ENCODE data around the gene TM2D3. TPM values are rescaled to one million over a fixed set of nuclear protein-coding genes. Genes with fewer than 3 reads are reported as not detected.

TM2D3 gene
- total and polyA plus RNA-seq, 2 donors: 52.0 to 57.0 TPM

DNA sequence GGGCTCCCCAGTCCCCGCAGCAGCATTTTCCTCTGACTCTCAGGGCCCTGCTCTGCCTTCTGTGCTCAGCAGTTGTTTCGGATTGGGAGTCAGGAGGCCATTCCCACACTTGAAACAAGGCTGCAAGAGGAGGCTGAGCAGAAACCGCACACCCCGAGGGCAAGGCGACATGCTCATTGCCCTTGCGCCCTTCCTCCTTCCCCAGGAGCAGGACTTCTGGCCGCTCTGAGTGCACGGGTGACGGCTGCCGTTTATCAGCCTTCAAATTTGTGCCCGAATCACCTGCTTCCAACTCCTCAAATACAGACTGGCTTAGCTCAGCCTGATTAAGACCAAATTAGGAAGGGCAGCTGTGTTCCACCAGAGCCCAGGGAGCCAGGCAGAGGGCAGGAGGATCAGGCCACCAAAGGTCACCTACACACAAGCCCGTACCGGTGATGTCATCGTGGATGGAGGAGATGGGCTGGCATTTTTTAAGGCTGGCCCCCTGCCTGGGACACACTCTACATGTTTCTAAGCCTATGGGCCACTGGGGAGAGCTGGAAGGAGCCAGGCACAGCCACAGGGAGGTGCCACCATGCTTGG, 38.1 kb downstream of the TM2D3 start:
- H3K27ac ChIP-seq (ENCODE audit: low read depth): no peak overlapping the region
- 87% methylated on average over 14 of the region's 14 CpGs for WGBS
- no peaks in the 10 kb centered on the region for H3K36me3 ChIP-seq (ENCODE audit: insufficient read depth)
- H3K4me1 ChIP-seq (ENCODE audit: insufficient read depth): no peaks in the 10 kb centered on the region
- no peak for DNase-seq (ENCODE audit: extremely low spot score)
- H3K4me3 ChIP-seq (ENCODE audit: low read depth, low read length): no peak overlapping the region

DNA sequence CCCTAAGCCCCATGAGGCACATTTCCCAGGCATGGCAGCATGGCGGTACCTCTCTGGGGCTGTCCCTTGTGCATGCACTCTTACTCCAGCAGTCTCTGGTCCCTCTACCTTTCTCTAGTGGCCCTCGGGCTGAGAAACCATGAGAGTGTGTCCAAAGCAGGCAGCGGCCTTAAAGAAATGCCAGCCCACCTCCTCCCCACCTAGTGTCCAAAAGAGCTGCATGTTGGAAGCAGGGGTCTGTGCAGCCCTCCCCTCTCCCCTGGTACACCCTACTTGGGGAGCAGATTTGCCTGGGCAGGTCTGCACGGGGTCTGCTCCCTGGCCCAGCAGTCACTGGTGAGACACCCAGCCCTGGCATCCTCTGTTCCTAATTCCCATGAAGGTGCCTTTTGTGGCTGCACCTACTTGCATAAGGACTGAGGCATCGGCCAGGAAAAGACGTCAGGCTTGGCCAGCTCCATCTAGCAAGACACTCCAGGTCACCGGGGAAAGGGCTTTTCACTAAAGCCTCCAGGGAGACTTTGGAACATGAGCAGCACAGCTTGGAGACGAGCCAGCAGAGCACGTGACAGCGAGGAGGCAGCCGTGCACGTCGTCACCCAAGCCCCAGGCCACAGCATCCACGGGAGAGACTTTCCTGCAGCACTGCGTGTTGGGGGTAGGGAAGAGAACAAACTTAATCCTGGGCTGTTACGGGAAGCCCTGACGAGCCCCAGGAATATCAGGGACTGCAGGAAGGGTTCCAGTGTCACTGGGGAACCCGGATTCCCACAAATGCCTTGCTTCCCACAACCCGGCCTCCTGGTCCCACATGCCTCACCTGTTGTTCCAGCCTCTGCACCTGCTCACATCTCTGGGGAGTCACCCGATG, 38.8 kb downstream of the TM2D3 start:
- Histone ChIP-seq H3K27ac (ENCODE audit: low read depth) (no peak overlapping the region), H3K4me3 (ENCODE audit: low read depth, low read length) (no peak overlapping the region), H3K36me3 (ENCODE audit: insufficient read depth) (no peaks in the 10 kb centered on the region), H3K4me1 (ENCODE audit: insufficient read depth) (no peaks in the 10 kb centered on the region)
- peak; percentile 48 for DNase-seq (ENCODE audit: extremely low spot score)
- 34% methylated on average over 20 of the region's 20 CpGs for WGBS

DNA sequence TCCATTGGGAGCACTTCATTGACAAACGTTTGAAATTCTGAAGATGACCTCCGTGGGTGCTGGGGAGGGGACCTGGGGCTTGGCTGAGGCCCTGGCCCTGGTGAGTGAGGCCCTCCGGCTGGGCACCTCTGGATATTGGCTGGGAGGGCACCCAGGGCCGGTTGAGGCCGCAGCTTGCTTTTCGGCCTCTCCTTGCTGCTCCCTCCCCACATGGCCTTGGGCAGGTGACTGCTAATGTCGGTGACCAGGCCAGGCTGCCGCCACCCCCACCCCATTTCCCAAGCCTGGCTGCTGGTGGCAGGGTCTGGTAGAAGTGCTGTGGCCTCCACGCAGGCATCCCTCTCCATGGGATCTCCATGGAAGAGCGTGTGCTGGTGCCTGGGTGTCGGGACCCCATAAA, 39.5 kb downstream of the TM2D3 start:
- Histone ChIP-seq H3K4me3 (ENCODE audit: low read depth, low read length) (no peak overlapping the region), H3K36me3 (ENCODE audit: insufficient read depth) (no peaks in the 10 kb centered on the region), H3K27ac (ENCODE audit: low read depth) (no peak overlapping the region), H3K4me1 (ENCODE audit: insufficient read depth) (no peaks in the 10 kb centered on the region)
- DNase-seq (ENCODE audit: extremely low spot score): no peak
- 92% methylated on average over 11 of the region's 11 CpGs for WGBS

DNA sequence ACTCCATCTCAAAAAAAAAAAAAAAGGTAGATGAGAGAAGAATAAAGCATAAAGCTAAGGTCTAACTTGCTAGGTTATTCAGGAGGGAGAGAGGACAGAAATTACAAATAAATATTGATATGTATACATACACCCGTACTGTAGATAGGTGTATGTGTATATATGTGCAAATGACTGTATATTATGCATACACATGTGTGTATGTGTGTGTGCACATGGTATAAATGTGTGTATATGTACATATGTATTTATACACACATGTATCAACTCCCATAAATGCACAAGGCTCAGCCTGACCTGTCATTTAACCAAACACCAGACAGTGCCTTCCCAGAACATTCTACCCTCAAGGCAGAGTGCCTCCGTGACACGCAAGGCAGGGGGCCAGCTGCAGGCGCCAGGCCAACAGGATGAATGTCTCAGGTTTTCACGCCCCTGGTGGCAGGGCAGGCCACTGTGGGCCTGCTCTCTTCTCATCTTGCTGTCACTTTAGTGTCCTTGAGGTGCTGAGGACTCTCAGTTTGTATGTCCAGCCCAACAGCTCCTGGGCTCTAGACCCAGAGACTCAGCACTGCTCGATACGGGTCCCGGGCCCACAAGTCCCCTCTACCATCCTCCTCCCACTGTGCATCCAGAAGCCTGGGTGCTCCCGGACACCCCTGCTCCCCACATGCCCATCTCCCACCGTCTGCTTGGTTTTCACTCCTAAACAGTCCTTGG, 40.4 kb downstream of the TM2D3 start:
- whole genome bisulfite sequencing: 91% methylated on average over 10 of the region's 10 CpGs
- no peak overlapping the region for H3K27ac ChIP-seq (ENCODE audit: low read depth)
- H3K36me3 ChIP-seq (ENCODE audit: insufficient read depth): no peaks in the 10 kb centered on the region
- no peaks in the 10 kb centered on the region for H3K4me1 ChIP-seq (ENCODE audit: insufficient read depth)
- no peak for DNase-seq (ENCODE audit: extremely low spot score)
- H3K4me3 ChIP-seq (ENCODE audit: low read depth, low read length): no peak overlapping the region

DNA sequence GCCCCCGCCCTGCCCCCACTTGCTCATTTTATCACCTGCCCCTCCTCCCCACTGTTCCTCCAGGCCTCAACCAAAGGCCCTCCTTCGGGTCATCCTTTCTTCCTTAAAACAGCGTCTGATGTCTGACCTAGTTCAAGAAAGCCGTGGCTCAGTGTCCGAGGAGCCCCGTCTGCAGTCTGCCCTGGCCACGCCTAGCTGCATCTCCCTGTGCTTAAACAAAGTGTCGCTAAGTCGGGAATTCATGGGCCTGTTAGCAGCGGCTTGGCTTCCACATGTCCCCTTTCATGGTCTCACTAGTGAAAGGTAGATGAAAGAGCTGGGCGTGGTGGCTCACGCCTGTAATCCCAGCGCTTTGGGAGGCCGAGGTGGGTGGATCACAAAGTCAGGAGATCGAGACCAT, 41.2 kb downstream of the TM2D3 start:
- WGBS: 84% methylated on average over 15 of the region's 15 CpGs
- no peak overlapping the region for H3K4me3 ChIP-seq (ENCODE audit: low read depth, low read length)
- no peaks in the 10 kb centered on the region for H3K36me3 ChIP-seq (ENCODE audit: insufficient read depth)
- no peak overlapping the region for H3K27ac ChIP-seq (ENCODE audit: low read depth)
- no peaks in the 10 kb centered on the region for H3K4me1 ChIP-seq (ENCODE audit: insufficient read depth)
- DNase-seq (ENCODE audit: extremely low spot score): no peak

DNA sequence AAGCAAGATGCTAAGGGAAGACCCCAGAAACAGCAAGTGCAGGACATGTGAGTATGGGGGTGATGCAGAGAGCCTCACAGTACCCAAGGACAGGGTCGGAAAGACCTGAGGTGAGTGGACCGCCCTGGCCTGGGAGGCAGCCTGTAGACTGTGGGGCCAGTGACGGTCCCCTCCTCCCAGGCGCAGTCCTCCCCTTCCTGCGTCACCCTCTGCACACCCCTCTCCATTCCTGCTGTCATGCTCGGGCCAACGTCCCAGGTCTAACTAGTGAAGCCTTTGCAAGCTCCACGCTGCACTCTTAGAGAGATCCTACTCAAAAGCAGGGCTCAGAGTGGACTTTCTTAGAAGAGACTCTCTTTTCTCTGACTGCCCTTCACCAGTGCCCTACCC, 41.6 kb downstream of the TM2D3 start:
- no peaks in the 10 kb centered on the region for H3K4me1 ChIP-seq (ENCODE audit: insufficient read depth)
- H3K36me3 ChIP-seq (ENCODE audit: insufficient read depth): no peaks in the 10 kb centered on the region
- 91% methylated on average over 8 of the region's 8 CpGs for WGBS
- no peak for DNase-seq (ENCODE audit: extremely low spot score)
- H3K27ac ChIP-seq (ENCODE audit: low read depth): no peak overlapping the region
- H3K4me3 ChIP-seq (ENCODE audit: low read depth, low read length): no peak overlapping the region

DNA sequence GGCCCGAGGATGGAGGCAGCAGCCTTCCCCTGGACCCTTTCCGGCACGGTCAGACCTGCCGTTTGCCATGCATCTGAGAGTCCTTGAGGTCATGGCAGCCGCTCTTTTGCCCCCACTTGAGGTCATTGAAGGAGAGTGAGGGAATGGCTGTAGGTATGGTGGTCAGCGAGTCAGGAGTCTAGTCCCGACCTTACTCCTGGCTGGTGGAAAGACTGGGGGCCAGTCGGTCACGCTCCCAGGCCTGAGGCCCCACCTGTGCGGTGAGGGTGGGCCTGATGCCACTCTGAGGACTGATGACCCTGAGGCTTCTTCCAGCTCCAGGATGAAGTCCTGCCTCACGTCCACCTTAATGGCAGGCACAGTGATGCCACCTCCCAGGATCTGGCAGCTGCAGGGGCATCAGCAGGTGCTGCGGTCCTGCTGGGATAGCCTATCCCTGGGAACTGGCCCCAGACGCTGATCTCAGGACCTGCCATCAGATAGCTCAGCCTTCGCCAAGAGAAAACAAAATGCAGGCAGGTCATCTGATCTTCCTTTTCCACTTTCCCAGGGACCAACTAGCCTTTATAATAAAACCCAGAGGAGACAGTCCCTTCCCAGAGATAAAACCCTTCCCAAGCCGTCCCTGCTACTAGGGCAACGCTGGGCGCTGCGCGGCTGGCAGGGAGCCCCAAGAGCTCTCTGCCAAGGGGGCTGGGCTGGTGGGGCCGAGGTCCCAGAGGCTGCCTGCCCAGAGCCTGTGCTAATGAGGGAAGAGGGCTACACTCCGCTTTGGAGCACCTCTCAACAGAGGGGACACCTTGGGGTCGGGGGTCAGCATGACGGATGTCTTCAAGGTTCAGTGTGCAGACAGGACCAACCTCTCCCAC, 42.2 kb downstream of the TM2D3 start:
- H3K4me3 ChIP-seq (ENCODE audit: low read depth, low read length): no peak overlapping the region
- H3K36me3 ChIP-seq (ENCODE audit: insufficient read depth): no peaks in the 10 kb centered on the region
- no peak for DNase-seq (ENCODE audit: extremely low spot score)
- H3K4me1 ChIP-seq (ENCODE audit: insufficient read depth): no peaks in the 10 kb centered on the region
- WGBS: 86% methylated on average over 23 of the region's 23 CpGs
- H3K27ac ChIP-seq (ENCODE audit: low read depth): no peak overlapping the region

DNA sequence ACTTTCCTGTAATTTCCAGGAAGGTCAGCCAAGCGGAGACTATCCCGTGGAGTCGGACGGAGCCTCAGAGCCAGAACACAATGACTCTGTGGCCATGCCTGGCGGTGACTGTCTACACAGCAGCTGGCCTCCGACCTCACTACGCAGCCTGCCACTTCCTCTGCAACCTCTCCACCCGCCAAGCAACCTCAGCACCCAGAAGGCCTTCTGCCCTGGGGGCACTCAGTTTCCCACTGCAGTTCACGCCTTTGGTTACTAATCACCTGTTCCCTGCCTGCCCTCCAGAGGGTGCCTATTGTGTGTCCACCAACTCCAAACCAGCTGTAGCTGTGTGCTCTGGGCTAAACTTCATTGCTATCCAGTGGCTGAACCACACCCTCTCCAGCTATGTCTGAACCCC, 44.0 kb downstream of the TM2D3 start:
- no peak for DNase-seq (ENCODE audit: extremely low spot score)
- WGBS: 75% methylated on average over 9 of the region's 9 CpGs
- Histone ChIP-seq H3K4me1 (ENCODE audit: insufficient read depth) (no peaks in the 10 kb centered on the region), H3K36me3 (ENCODE audit: insufficient read depth) (no peaks in the 10 kb centered on the region), H3K4me3 (ENCODE audit: low read depth, low read length) (no peak overlapping the region), H3K27ac (ENCODE audit: low read depth) (no peak overlapping the region)

DNA sequence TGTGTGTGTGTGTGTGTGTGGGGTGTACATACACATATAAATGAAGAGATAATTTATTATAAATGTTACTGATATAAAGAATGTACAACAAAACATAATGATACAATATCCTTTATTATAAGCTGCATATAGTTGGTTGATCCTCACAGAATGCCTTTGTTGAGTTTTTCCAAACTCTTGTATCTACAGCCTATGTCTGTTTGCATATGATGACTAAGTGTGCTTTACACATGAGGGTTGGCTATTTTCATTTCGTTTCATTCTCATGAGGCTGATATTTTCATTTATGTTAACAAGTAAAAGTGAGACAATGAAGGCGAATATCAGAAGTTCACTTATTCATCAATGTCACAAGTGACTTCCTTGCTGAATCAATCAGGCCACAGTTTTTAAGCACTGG, 45.1 kb downstream of the TM2D3 start:
- H3K4me1 ChIP-seq (ENCODE audit: insufficient read depth): no peaks in the 10 kb centered on the region
- H3K36me3 ChIP-seq (ENCODE audit: insufficient read depth): no peaks in the 10 kb centered on the region
- no peak overlapping the region for H3K4me3 ChIP-seq (ENCODE audit: low read depth, low read length)
- no peak for DNase-seq (ENCODE audit: extremely low spot score)
- no peak overlapping the region for H3K27ac ChIP-seq (ENCODE audit: low read depth)
- 80% methylated on average over 2 of the region's 2 CpGs for WGBS

DNA sequence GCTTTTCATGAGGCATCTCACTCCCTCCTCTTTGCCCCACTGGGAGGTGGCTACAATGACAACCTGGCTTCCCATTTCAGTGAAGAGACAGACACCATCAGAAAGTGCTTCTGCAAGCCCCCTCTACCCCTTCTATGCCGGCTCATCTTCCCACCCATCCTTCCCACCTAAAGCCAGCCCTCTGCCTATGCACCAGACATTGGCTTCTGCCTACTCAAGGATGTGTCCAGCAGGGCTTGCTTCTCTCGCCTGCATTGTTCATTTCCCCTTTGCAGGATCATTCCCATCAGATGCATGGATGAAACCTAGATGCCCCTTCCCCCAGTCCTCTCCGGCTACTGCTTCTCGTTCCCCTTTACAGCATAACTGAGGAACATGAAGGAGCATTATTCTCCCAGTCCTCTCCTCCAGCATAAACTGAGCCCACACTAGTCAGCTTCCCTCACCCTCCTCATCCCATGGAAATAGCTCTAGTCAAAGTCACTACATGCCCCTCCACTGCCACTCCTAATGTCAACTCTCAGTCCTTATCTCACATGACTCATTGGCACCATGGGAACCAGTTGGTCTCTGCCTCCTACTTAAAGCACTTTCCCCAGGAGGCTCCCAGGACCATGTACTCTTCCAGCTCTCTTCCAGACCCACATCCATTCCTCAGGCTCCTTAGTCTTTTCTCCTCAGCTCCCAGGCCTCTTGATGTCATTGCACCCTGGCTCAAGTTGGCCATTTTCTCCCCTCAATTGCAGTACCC, 47.9 kb downstream of the TM2D3 start:
- DNase-seq (ENCODE audit: extremely low spot score): no peak
- Histone ChIP-seq H3K4me3 (ENCODE audit: low read depth, low read length) (no peak overlapping the region), H3K4me1 (ENCODE audit: insufficient read depth) (no peaks in the 10 kb centered on the region), H3K36me3 (ENCODE audit: insufficient read depth) (no peaks in the 10 kb centered on the region), H3K27ac (ENCODE audit: low read depth) (no peak overlapping the region)
- 83% methylated on average over 4 of the region's 4 CpGs for WGBS

DNA sequence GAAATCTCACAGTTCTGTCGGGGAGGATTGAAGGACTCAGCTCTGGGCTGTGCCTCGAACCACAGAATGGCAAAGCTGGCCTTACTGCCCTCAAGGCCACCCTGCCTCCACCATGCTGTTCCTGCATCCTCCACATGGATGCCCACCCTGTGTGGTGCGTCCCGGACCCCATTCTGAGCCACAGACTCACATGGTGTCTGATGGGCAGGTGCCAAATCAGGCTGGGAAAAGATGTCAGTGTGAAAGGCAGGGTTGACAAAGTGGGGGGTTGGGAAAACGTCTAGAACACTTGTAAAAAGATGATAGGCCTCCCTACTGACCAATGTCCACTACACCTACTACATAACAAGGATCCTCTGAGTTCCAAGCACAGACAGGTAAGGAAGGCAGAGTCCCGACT, 49.4 kb downstream of the TM2D3 start:
- DNase-seq (ENCODE audit: extremely low spot score): no peak
- WGBS: 83% methylated on average over 6 of the region's 6 CpGs
- Histone ChIP-seq H3K4me3 (ENCODE audit: low read depth, low read length) (no peak overlapping the region), H3K4me1 (ENCODE audit: insufficient read depth) (no peaks in the 10 kb centered on the region), H3K27ac (ENCODE audit: low read depth) (no peak overlapping the region), H3K36me3 (ENCODE audit: insufficient read depth) (no peaks in the 10 kb centered on the region)

DNA sequence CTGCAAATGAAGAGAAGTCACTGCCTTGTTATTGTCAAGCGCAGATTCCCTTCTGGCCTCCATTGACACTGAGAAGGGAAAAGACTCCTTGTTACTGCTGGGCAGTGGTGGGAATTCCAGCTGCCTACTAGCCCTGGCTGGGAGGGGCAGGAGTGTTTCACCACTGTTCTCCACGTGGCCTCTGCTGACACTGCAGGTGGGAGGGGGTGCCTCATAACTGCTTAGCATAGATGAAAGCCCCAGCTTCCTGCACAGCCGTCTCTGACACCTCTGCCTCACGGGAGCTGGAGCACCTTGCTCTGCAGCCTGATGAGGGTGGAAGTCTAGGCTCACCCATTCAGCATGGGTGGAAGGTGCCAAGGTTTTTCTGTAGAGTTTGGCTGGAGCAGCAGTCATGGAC, 52.1 kb downstream of the TM2D3 start:
- WGBS: 37% methylated on average over 4 of the region's 4 CpGs
- Histone ChIP-seq H3K4me1 (ENCODE audit: insufficient read depth) (no peaks in the 10 kb centered on the region), H3K36me3 (ENCODE audit: insufficient read depth) (no peaks in the 10 kb centered on the region), H3K4me3 (ENCODE audit: low read depth, low read length) (no peak overlapping the region), H3K27ac (ENCODE audit: low read depth) (no peak overlapping the region)
- DNase-seq (ENCODE audit: extremely low spot score): no peak

DNA sequence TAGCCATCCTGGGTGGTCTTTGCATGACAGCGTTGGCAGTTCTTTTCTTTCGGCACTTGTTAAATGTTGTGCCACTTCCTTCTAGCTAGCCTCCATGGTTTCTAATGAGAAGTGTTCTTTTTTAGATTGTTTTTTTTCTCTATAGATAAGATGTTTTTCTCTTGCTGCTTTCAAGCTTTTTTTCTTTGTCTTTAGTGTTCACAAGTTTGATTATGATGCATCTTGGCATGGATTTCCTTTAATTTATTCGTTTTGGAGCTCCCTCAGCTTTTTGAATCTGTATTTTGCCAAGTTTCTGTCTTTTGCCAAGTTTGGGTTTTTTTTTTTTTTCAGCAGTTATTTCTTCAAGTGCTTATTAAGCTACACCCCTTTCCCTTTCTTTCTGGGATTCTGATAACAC, 53.1 kb downstream of the TM2D3 start:
- H3K4me1 ChIP-seq (ENCODE audit: insufficient read depth): no peaks in the 10 kb centered on the region
- 50% methylated on average over 3 of the region's 3 CpGs for WGBS
- no peaks in the 10 kb centered on the region for H3K36me3 ChIP-seq (ENCODE audit: insufficient read depth)
- no peak for DNase-seq (ENCODE audit: extremely low spot score)
- H3K27ac ChIP-seq (ENCODE audit: low read depth): no peak overlapping the region
- no peak overlapping the region for H3K4me3 ChIP-seq (ENCODE audit: low read depth, low read length)

All from urinary bladder (tissue), 4 donors.